GM21737 (cell line): Measurements from ENCODE around the gene CNOT11.
"Not testable (repeated sequence)": the region's sequence is repeated elsewhere in the genome, so short reads cannot be mapped to it uniquely, and the experiment has no call there.

Experiments
- ATAC-seq: cut with Tn5 transposase; IDR thresholded peaks from one replicate; pipeline ENCODE4 v1.9.1; 2021; ENCODE audit warnings: mild to moderate bottlenecking, moderate library complexity; ENCODE audit not compliant: unreplicated experiment

Gene CNOT11

DNA sequence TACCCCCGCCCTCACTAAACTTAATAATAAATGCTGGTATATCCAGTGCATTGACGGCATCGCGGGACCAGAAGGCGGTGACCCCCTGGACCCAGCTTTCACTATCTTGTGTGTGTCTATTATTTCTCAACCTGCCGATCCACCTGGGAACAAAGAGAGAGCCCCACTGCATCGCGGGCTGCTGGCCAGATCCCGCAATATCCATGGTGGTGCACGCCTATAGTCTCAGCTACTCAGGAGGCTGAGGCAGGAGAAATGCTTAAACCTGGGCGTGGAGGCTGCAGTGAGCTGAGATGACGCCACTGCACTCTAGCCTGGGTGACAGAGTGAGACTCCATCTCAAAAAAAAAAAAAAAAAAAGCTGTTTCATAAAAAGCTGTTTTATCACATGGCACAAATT lies 7.8 kb upstream of the CNOT11 start:
- not testable (repeated sequence) for ATAC-seq

DNA sequence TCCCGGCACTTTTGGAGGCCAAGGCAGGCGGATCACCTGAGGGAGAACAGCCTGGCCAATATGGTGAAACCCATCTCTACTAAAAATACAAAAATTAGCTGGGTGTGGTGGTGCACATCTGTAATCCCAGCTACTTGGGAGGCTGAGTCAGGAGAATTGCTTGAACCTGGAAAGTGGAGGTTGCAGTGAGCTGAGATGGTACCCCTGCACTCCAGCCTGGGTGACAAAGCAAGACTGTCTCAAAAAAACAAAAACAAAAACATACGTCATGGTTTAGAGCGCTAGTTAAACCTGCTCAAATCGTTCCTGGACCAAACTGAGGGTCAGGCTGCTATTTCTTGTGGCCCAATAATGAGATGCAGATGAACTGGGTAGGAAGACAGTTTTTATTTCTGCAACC lies 7.2 kb upstream of the CNOT11 start:
- not testable (repeated sequence) for ATAC-seq

DNA sequence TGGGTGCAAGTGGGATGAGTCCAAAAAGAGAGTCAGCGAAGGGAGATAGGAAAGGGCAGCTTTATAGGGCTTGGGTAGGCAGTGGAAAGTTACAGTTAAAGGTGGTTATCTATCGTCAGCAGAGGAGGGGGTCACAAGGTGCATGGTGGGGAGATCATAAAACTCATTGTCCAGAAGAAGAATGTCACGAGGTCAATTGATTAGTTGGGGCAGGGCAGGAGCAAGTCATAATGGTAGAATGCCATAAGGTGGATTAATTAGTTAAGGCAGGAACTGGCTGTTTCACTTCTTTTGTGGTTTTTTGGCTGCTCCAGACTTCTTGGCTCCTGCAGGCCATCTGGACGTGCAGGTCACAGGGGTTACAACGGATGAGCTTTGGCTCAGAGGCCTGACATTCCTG lies 3.9 kb upstream of the CNOT11 start:
- not testable (repeated sequence) for ATAC-seq

DNA sequence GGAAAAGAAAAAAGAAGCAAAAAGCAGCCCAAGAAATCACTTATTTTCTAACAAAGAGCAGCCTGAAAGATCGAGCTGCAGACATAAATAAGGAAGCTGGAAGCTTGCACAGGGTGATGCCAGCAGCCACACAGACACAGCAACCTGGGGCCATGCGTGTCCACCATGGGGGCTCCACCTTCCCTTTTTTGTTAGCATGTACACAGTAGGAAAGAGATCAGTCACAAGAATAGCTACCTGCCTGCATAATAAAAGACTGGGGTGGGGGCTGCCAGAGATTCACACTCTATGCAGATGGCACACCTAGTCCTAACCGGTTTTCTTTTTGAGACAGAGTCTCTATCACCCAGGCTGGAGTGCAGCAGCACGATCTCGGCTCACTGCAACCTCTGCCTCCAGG lies 2.9 kb upstream of the CNOT11 start:
- ATAC-seq: no peak

DNA sequence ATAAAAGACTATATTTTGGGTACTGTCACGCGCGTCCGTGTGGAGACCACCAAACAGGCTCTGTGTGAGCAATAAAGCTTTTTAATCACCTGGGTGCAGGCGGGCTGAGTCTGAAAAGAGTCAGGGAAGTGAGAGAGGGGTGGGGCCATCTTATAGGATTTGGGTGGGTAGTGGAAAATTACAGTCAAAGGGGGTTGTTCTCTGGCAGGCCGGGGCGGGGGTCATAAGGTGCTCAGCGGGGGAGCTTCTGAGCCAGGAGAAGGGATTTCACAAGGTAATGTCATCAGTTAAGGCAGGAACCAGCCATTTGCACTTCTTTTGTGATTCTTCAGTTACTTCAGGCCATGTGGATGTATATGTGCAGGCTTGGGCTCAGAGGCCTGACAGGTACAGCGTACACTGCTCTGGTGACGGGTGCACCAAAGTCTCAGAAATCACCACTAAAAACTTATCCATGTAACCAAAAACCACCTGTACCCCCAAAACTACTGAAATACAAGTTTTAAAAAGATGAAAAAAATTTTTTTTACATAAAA lies 1.4 kb upstream of the CNOT11 start:
- ATAC-seq: not testable (repeated sequence)

DNA sequence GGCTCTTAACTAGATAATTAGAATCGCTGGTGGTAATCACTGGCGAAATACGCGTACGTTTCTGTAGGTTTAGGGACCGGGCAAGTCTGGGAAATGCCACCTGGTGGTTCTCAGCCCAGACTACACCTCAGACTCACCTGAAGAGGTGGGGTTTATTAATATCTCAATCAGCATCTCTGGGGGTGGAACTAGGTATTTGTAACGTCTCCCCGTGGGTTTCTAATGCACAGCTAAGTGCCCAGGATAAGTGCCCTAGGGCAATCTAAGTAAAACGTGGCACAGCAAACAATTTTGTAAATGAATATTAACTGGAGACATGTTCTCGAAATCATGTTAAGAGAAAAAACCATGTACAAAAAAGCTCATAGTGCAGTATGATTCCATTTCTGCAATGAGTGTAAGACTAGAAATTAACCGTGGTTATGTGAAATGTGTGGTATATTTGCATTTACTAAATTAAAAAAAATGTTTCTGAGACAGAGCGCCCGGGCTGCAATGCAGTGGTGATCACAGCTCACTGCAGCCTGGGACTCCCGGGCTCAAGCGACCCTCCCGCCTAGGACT lies 760 bp upstream of the CNOT11 start:
- ATAC-seq: peak; percentile 44

DNA sequence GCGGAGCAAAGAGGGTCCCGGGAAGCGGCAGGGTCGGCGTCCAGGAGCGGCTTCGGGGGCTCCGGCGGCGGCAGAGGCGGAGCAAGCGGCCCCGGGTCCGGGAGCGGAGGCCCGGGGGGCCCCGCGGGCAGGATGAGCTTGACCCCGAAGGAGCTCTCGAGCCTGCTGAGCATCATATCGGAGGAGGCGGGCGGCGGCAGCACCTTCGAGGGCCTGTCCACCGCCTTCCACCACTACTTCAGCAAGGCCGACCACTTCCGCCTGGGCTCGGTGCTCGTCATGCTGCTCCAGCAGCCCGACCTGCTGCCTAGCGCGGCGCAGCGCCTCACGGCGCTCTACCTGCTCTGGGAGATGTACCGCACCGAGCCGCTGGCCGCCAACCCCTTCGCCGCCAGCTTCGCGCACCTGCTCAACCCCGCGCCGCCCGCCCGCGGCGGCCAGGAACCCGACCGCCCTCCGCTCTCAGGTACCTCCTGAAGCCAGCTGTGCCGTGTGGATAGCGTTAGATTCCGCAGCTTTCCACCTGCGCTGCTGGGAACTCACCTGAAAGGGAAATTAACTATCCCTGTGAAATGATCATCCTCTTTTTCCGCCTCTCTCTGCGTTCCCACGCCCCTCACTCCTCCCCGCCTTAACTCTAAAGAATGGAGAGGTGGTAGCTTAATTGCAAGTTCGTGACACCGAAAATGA lies 472 bp downstream of the CNOT11 start:
- peak; percentile 44 for ATAC-seq

DNA sequence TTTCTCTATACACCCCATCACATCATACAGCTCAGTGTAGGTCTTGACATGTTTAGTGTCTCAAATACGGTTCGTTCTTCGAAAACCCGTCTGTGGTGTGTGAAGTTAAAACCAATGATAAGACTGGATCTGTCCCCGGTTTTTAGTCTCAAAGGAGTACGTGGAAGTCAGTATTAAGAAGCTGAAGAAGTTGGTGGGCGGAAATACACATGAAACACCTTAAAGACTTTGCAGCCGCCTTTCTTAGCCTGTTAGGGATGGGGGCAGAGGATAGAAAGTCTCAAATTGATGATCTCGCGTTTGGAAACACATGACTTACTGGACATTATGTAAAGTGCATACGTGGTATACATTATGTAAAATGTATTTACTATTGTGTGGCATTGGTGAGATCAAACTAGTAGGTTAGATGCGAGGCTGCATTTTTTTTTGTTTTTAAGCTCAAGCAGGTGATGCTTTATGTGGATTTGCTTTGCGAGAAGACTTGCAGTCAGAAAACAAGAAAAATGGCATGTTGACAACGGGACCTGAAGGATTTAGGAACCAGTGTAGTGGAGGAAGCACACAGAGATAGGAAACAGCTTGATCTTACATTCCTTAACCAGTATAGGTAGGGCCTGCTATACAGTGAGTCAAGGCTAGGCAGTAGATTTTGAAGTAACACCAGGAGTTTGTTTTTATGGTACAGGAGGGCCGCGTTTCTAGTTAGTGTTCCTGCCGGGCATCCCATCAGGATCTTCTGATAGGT lies 1.2 kb downstream of the CNOT11 start:
- no peak for ATAC-seq

DNA sequence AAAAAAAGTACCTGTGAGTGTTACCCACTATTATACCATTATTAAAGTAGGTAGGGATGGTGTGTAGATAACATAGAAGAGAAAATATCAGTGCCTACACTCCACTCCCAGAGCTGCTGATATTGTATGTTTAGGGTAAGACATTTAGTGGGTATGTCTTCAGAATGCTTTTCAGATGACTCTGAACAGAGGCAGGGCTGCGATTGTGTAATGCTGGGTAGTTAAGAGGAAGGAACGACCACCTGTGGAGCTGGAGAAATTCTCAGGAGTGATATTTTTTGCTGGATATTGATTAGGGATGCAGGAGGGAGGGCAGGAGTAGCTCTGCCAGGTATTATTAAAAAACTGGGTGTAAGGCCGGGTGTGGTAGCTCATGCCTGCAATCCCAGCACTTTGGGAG lies 2.8 kb downstream of the CNOT11 start:
- ATAC-seq: no peak

DNA sequence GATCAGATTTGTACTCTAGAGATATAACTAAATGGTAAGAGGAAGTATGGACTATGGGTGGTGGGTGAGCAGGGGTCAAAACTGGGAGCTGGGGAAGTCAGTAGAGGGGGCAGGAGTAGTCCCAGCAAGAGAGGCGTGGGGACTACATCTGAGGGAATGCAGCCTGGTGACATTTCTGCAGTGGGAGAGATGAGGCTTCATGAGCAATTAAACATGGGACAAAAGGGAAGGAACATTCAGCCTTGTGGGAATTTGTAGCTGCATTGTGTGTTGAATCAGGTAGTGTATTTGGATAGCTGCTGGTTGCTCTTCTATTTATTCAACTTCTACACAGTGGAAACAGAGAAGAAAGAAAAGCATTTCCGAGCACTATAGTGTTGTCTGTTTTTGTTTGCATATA lies 3.6 kb downstream of the CNOT11 start:
- no peak for ATAC-seq

DNA sequence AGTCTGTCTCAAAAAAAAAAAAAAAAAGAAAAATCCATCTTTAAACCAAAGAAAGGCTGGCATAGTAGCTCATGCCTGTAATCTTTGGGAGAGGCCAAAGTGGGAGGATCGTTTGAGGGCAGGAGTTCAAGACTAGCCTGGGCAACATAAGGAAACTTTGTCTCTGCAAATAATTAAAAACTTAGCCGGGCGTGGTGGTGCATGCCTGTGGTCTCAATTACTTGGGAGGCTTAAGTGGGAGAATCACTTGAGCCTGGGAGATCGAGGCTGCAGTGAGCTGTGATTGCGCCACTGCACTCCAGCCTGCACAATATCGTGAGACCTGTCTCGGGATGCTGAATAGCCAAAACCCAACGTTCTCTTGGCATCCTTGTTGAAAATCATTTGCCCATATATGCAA lies 6.1 kb downstream of the CNOT11 start:
- ATAC-seq: no peak

DNA sequence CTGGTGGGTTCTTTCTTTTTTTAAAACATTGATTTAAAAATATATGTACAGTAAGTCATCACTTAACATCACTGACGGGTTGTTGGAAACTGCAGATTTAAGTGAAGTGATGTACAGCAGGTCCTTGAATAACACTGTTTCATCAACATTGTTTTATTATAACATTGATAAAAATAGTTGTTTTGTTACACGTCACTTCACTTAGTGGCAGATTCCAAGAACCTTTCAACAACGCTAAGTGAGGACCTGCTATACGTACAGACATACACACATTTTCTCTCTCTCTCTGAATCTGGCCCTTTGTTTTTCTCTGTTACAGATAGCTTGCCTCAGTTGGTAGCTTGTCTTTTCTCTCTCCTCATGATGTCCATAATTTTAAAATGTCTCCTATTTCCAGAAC lies 9.5 kb downstream of the CNOT11 start:
- ATAC-seq: no peak

DNA sequence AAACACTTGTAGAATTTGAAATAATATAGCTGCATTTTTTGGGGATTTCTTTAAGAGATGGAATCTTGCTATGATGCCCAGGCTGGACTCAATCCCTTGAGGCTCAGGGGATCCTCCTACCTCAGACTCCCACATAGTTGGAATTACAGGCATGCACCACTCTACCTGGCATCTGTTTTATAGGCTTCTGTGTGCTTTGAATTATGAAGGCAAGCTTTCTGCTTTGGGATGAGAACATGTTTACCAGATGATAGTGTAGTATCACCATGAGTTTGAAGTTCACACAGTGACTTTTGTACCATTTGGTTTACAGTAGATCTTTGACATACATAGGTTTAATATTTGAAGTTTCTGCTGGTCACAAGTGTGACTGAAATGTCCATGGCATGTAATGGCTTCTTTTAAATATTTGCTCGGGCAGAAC lies 10.7 kb downstream of the CNOT11 start:
- no peak for ATAC-seq

DNA sequence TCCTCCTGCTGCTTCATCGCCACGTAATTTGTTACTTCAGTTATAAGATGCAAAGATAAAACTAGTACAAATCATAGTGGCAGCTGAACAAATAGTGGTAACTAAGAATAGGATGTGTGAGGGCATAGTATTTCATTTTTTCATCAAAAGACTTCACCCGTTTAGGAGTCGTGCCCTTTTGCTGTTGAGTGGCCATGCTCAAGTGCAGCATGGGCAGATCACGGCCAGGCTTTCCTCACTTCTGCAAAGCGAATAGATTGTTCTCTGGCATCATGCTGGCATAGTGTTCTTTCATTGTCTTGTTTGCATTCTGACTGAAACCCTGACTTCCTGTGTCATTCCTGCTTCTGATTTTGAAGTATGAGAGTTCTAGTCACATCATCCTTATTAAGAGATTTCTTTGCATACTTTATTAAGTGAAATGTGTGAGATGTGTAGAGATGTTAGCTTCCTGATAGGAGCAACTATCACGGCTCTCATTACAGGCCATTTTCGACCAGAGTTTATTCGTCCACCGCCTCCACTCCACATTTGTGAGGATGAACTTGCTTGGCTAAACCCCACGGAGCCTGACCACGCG lies 11.8 kb downstream of the CNOT11 start:
- ATAC-seq: no peak

DNA sequence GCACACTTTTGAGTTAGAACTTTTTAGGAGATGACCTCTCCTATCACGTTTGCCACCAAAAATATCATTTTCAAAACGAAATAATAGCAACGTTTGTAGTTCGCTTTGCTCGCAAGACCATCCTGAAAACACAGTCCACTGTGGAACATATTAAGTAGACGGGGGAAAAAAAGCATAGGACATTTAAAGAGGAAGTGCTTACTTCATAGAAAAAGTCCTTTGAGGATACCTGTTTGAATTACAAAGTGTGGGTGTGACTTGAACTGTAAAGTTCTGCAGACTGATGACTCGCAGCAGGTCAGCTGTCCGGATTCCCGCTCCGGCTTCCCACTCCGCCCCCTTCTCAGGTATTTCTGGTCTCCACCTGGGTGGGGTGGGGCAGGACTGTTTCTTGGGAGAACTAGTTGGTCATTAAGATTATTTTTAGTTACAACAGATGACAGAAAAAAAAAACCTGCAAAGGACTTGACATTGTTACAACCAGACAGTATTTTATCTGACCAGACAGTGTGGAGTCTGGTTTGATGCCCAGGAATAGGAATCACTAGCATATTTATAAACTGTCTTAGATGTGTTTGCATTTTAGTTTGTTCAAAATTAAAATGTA lies 13.3 kb downstream of the CNOT11 start:
- no peak for ATAC-seq

DNA sequence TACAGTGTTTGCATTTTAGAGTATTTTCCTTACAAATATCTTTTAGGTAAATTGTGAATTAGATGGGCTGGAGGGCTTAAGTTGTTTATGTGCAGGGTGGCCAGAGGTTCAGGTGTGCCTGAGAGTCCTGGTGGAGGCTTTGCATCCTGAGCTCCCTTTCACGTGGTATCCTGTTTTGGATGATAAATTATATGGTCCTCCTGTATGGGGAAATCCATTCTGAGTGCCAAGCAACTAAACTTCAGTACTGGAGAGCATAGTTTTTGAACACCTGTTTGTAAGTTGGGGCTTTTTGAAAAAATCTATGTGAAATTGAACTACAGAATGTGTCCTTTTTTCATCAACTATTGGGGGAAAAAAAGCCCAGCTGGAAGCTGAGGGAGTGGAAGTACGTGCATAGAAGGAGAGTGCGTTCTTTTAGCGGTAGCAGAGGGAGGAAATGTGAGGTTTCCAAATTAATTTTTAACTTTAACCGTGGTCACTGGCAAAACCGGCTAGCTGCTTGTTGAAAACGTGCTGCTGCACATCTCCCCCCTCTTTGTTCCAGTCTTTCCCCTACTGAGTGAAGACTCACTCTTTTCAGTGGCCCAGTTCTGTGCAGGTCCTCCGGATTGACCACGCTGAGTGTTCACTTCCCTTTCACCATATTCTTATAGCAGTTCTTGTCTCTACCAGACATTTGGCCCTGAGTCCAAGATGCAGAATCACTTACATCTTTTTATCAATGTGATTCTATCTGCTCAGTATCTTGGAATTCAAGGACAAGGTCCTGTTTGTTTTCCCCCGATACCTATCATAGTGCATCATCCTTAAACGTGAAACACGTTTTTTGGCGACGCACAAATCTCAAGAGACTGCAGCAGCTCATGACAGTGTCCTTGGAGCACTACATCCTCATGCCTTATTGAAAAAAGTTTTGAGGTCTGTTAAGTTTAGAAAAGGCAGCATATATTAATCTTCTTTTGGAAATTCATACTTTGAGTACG lies 15.3 kb downstream of the CNOT11 start:
- ATAC-seq: peak; percentile 60

DNA sequence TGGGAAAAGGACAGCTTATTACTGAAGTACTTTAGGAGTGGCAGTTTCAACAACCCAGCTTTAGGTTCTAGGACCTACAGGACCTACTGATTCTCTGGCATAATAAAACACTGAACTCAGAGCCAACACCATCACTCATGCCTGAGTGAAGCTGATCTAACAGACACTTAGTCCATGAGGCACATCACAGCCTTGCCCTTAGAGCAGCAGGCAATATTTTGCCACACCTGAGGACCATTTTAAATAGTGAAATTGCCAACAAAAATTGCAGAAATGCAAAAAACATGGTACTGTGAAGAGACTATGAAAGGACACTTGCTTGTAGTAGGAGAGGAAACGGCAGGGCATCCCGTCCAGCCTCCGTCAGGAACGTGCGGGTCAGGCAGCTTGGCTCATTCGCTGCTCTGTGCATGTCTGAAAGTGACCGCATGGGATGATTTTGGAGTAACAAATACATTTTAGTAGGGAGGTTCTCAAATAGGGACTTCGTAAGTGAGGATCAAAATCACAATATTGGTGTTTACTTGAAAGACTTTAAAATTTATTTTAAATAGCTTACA lies 18.1 kb downstream of the CNOT11 start:
- no peak for ATAC-seq

DNA sequence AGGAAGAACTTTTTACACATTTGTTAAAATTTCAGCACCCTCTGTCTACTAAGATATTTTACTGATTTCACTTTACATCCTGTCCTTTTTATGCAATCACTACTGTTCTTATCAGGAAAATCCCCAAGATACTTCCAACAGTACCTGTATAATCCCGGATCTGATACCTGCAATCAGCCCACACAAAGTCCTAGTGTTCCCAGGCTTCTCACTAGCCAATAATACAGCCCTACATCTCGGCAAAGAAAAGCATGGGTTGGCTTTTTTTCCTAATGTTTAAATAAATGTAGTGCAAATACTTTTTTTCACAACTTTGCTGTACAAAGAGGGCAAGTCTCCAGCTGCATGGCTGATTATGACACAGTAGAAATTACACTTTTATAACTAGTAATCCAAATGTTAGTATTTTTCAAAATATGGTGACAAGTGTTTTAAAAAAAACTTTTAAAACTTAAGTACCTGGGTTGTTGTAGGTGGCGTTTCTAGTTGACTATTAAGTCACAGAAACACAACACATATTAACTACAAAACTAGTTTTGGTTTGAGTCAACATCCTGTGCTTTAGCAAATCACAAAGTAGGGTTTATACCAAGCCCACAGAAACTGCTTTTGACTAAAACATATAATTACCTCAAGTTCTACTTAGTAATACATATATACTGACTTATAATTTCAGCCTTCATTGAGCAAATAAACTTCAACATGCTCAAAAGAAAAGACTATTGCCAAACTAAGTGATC lies 19.5 kb downstream of the CNOT11 start:
- ATAC-seq: peak; percentile 61

DNA sequence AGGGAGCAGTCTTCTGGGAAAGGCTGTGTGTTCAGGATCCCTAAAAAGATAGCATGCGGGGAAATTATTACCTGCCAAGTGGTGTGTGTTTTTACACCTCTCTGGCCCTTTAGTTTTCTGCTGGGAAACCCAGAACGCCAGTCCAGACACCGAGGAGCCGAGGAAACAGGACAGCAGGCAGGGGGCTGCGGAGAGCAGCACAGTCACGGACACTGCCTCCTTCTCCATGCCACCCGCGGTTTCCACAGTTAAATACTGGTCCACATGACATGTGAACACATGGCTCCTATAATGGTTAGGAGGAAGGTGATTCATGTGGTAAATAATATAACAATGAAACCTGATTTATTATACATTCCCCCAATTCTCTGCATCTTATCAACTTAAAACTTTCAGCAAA lies 20.4 kb downstream of the CNOT11 start:
- ATAC-seq: no peak
